GM19328 (cell line): ENCODE measurements around the gene SLC49A3.
"Not testable (repeated sequence)": the region's sequence is repeated elsewhere in the genome, so short reads cannot be mapped to it uniquely, and the experiment has no call there.

Experiments
- ATAC-seq: cut with Tn5 transposase; IDR thresholded peaks from one replicate; pipeline ENCODE4 v1.9.1; 2021; ENCODE audit warnings: mild to moderate bottlenecking, moderate library complexity; ENCODE audit not compliant: unreplicated experiment

SLC49A3 gene

GRCh38 chr4:655464-656151 lies 33.3 kb downstream of the SLC49A3 start:
- no peak for ATAC-seq

DNA sequence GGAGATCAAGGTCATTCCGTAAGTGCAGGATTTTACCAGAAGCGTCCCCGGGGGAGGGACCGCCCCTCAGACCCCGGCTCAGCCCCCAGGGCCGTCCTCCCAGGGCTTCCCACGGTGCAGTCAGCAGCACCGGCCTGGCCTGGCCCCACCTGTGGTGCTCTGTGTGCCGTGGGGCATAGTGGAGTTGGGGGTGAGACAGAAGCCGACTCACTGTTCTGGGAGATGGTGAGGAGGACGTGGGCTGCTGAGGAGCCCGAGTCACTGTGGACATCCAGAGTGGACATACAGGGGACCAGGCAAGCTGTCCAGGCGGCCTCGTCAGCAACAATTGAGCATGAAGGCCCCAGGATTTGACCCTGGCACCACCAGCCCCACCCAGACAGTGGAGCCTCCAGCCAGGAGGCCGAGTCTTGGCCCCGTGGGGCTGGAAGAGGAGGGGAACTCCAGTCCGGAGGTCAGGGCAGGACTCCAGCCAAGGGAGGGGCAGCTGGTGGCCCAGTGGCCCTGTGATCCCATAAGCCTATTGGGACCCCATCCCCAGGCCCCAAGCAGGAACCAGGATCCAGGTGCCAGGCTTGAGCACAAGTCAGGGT lies 34.0 kb downstream of the SLC49A3 start:
- no peak for ATAC-seq

- ATAC-seq: no peak
Measured at GRCh38 chr4:654503-654845, 34.5 kb downstream of the SLC49A3 start.

GRCh38 chr4:653831-654502 lies 35.0 kb downstream of the SLC49A3 start:
- no peak for ATAC-seq

DNA sequence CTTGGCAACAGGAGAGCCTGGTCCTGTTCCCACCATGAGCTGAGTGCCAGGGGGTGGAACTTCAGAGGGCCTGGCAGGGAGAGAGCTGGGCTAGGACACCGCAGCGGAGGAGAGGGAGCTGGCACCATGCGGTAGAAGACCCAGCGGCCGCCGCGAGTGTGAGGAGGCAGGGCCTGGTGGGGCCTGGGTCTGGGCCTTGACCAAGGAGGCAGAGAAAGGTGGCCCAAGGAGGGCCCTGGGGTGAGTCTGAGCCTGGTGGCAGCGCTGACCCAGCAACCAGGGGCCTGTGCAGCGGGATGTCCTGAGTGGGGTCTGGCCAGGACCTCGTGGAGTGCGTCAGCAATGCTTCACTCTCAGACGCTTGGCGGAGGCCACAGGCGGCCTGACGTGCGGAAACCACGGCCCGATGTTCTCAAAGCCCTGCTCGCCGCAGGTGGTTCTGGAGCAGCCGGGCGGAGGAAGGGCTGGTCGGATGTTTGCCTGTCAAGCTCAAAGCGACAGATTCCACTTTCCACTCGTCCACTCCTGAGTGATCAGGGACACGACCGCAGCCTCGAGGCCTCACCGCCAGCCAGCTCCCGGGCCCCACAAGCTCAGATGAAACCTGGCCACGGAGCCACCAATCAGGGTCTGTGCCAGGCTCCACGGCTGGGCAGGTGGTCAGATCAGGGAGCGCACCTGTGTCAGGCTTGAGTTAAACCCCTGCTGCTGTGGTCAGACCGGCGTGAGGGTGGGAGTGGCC lies 35.7 kb downstream of the SLC49A3 start:
- no peak for ATAC-seq

DNA sequence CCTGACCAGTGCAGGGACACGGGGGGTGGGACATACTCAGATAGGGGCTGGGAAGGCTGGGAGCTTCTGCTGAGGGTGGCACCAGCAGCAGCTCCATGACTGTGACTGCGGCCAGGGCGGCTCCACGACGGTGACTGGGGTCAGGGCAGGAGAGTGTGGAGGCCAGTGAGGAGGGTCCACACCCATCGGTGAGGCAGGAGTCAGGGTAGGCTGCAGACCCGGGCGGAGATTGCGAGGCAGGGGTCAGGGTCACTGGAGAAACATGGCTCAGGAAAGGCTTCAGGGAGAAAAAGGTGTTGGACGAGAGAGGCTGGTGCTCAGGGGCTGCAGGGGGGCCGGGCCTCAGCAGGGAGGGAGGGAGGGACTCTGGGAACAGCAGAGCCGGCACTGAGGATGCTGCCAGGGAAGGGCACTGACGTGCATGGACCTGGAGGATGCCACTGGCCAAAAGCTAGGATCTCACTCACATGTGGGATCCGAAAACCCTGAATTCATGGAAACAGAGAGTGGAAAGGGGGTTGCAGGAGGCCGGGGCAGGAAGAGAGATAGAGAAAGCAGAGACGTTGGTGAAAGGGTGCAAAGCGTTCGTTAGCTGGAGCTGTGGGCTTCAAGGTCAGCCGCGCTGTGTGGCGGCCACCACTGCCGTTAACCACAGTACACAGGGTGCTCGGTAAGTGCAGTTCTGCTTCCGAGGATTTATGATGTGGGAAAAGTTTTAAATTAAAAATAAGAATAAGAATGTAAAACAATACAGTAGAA lies 36.9 kb downstream of the SLC49A3 start:
- no peak for ATAC-seq

- ATAC-seq: no peak
Measured at GRCh38 chr4:650951-651883, 37.7 kb downstream of the SLC49A3 start.

GRCh38 chr4:650461-650860 lies 38.5 kb downstream of the SLC49A3 start:
- no peak for ATAC-seq

GRCh38 chr4:649751-650310 lies 39.1 kb downstream of the SLC49A3 start:
- ATAC-seq: no peak

DNA sequence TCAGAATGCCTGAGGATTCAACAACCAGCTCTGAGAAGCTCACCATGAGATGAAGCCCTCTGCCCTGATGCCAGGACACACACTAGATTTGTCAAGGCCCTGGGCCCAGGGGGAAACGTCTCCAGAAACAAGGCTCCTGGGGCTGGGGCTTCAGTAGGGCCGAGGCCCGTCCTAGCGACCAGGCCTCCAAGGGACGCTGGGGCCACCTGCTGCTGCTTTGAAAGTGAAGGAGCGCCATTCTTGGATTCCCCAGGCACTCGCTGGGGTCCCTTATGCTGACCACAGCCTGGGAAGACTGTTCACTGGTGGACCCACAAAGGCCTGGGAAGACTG lies 39.7 kb downstream of the SLC49A3 start:
- ATAC-seq: no peak

DNA sequence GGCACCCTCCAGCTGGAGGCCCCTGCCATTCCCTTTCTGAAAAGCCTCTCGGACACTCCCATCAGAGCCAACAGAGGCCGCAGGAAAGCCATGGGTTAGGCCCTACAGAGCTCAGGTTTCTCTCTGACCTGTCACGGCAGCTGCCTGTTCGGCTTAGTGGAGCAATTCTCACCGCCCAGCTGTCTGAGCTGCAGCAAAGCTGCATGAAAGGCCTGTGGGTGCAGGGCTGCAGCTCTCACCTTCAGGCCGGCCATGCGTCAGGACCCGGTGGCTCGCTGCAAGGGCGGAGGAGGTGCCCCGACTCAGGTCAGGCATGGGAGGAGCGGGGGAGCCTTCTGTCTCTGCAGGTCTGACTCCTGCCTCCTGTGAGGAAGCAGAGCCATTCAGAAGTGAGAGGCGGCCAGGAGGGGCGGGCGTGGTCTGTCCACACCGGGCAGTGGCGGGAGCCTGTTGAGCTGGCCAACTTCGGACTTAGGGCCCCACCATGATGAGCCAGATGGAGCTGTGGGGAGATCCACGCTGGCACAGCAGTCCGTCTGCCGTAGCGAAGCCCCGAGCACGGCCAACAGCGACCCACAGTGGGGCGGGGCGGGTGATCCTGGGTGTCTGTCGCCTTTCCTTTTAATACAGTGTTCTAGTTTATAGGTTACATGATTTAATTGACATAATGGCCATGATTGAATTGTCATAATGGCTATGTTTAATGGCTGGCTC lies 40.2 kb downstream of the SLC49A3 start:
- ATAC-seq: no peak

- ATAC-seq: no peak
Measured at GRCh38 chr4:647481-647880, 41.5 kb downstream of the SLC49A3 start.

DNA sequence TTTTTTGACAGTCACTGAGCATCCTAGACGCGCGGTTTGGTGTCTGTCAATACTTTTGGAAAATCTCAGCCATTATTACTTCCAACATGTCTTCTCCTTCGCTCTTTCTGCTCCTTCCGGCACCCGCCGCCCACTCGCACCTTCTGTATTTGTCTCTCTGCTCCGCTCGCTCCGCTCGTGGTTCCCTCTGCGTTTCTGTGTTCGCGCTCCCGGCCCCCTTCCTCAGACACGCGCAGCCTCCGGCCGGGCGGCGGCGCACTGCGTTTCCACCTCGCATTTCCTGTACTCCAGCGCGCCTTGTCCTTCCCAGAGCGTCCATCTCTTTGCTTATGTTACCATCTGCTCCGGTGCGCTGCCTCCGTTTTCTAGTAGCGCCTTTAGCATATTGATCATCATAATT lies 42.5 kb downstream of the SLC49A3 start:
- ATAC-seq: no peak

GRCh38 chr4:642366-642765 lies 46.6 kb downstream of the SLC49A3 start:
- ATAC-seq: not testable (repeated sequence)

- no peak for ATAC-seq
Measured at GRCh38 chr4:637536-638280, 51.2 kb downstream of the SLC49A3 start.

- no peak for ATAC-seq
Measured at GRCh38 chr4:636628-637159, 52.3 kb downstream of the SLC49A3 start.

GRCh38 chr4:635851-636627 lies 52.9 kb downstream of the SLC49A3 start:
- no peak for ATAC-seq
